Endothelial cell (in vitro differentiated cells): ENCODE results near the gene TTC39B. TPM values are rescaled to one million over a fixed set of nuclear protein-coding genes. Genes with fewer than 3 reads are reported as not detected.

Source experiments
- DNase-seq: peaks from one replicate; pipeline ENCODE4 v3.0.0; 2021; ENCODE audit warnings: low spot score
- H3K27ac Mint-ChIP-seq: one replicate; pipeline ENCODE4 v1.8.0; 2021; ENCODE audit warnings: mixed read lengths, inconsistent platforms; ENCODE audit not compliant: unreplicated experiment
- H3K27me3 Mint-ChIP-seq: one replicate; pipeline ENCODE4 v1.8.0; 2021; ENCODE audit warnings: mild to moderate bottlenecking, moderate library complexity, mixed read lengths, inconsistent platforms; ENCODE audit not compliant: unreplicated experiment
- H3K36me3 Mint-ChIP-seq: one replicate; pipeline ENCODE4 v1.8.0; 2021; ENCODE audit warnings: mild to moderate bottlenecking, low read depth, mixed read lengths, inconsistent platforms; ENCODE audit not compliant: unreplicated experiment
- H3K4me1 Mint-ChIP-seq: one replicate; pipeline ENCODE4 v1.8.0; 2021; ENCODE audit warnings: mild to moderate bottlenecking, mixed read lengths, inconsistent platforms; ENCODE audit not compliant: unreplicated experiment
- H3K4me3 Mint-ChIP-seq: one replicate; pipeline ENCODE4 v1.8.0; 2021; ENCODE audit warnings: mild to moderate bottlenecking, mixed read lengths, inconsistent platforms; ENCODE audit not compliant: unreplicated experiment
- H3K9me3 Mint-ChIP-seq: one replicate; pipeline ENCODE4 v1.8.0; 2021; ENCODE audit warnings: mixed read lengths, inconsistent platforms; ENCODE audit not compliant: unreplicated experiment
- CTCF ChIP-seq: fragments of 200-600 bp; sonication (generic); IDR thresholded peaks from one replicate; pipeline ENCODE4 v1.5.0; 2021; ENCODE audit warnings: antibody characterized with exemption; ENCODE audit not compliant: unreplicated experiment
- total RNA-seq: library from RNA; stranded (reverse); fragmentation: NEBNext Ultra II Directional; extraction: Animal tissue kit (Norgen Biotek cat#: 25700); gene quantifications from one replicate; pipeline ENCODE4 v1.2.1, GENCODE V29; 2021; ENCODE audit not compliant: unreplicated experiment

TTC39B gene
- total RNA-seq, 1 donor from 2014 or later, result 10.3 TPM

GRCh38 chr9:15286161-15286821 lies 20.7 kb downstream of the TTC39B start:
- H3K27me3 Mint-ChIP-seq, result peaks cover 2% of the 10 kb centered on the region
- H3K4me3 Mint-ChIP-seq, result no peak overlapping the region
- H3K36me3 Mint-ChIP-seq, result peaks cover 13% of the 10 kb centered on the region
- TF ChIP-seq CTCF, result no peak
- no peak for DNase-seq
- H3K9me3 Mint-ChIP-seq, result no peaks in the 10 kb centered on the region
- H3K27ac Mint-ChIP-seq, result no peak overlapping the region
- no peaks in the 10 kb centered on the region for H3K4me1 Mint-ChIP-seq

- Mint-ChIP-seq H3K27me3 (no peaks in the 10 kb centered on the region), H3K4me3 (no peak overlapping the region), H3K4me1 (no peaks in the 10 kb centered on the region), H3K9me3 (no peaks in the 10 kb centered on the region), H3K36me3 (peaks cover 6% of the 10 kb centered on the region), H3K27ac (no peak overlapping the region)
- DNase-seq, result no peak
- no peak for TF ChIP-seq CTCF
Measured at GRCh38 chr9:15282567-15283285, 24.3 kb downstream of the TTC39B start.

GRCh38 chr9:15280647-15281046 lies 26.4 kb downstream of the TTC39B start:
- H3K4me1 Mint-ChIP-seq, result no peaks in the 10 kb centered on the region
- no peak for DNase-seq
- no peaks in the 10 kb centered on the region for H3K27me3 Mint-ChIP-seq
- no peak for TF ChIP-seq CTCF
- no peaks in the 10 kb centered on the region for H3K9me3 Mint-ChIP-seq
- peaks cover under 1% of the 10 kb centered on the region for H3K36me3 Mint-ChIP-seq
- no peak overlapping the region for H3K27ac Mint-ChIP-seq
- H3K4me3 Mint-ChIP-seq, result no peak overlapping the region

GRCh38 chr9:15278839-15279238 lies 28.2 kb downstream of the TTC39B start:
- no peaks in the 10 kb centered on the region for H3K9me3 Mint-ChIP-seq
- TF ChIP-seq CTCF, result no peak
- no peaks in the 10 kb centered on the region for H3K36me3 Mint-ChIP-seq
- no peaks in the 10 kb centered on the region for H3K4me1 Mint-ChIP-seq
- DNase-seq, result no peak
- H3K27me3 Mint-ChIP-seq, result no peaks in the 10 kb centered on the region
- no peak overlapping the region for H3K27ac Mint-ChIP-seq
- H3K4me3 Mint-ChIP-seq, result no peak overlapping the region

GRCh38 chr9:15278091-15278687 lies 28.8 kb downstream of the TTC39B start:
- H3K27ac Mint-ChIP-seq, result no peak overlapping the region
- TF ChIP-seq CTCF, result peak; percentile 7
- H3K4me1 Mint-ChIP-seq, result peaks cover 6% of the 10 kb centered on the region
- H3K9me3 Mint-ChIP-seq, result no peaks in the 10 kb centered on the region
- no peaks in the 10 kb centered on the region for H3K36me3 Mint-ChIP-seq
- H3K27me3 Mint-ChIP-seq, result no peaks in the 10 kb centered on the region
- H3K4me3 Mint-ChIP-seq, result no peak overlapping the region
- no peak for DNase-seq
